HCT116 (cell line): ENCODE data around the gene MRPS5. TPM values are rescaled to one million over a fixed set of nuclear protein-coding genes. Genes with fewer than 3 reads are reported as not detected.

ENCODE experiments used
- ATAC-seq: fragments of 200-7000 bp; cut with Tn5 transposase; 2 replicates; pipeline ENCODE4 v1.9.1; 2020; ENCODE audit warnings: mild to moderate bottlenecking, moderate library complexity
- BruUV-seq: library from RNA; stranded (reverse); fragments of 400-500 nt; replicated peaks from 2 replicates; lab custom pipeline; 2021; lab: Mats Ljungman, UMichigan
- CTCF ChIA-PET: fragments of 300-600 bp; sonication (Branson Sonifier 250); formaldehyde crosslinking; loops from one replicate; lab custom pipeline; 2021; ENCODE audit warnings: antibody characterized with exemption; lab: Charles Lee
- POLR2A ChIA-PET: fragments of 300-600, 350-600 bp; sonication (Branson Sonifier 250); formaldehyde crosslinking; loops from one replicate; lab custom pipeline; 2021; ENCODE audit warnings: antibody characterized with exemption; lab: Charles Lee
- RAD21 ChIA-PET, 2 experiments: fragments of 300-600 bp; sonication (Branson Sonifier 250); formaldehyde crosslinking; loops; one replicate each; lab custom pipeline; 2023; ENCODE audit warnings: low total read pairs in 2 of 2; ENCODE audit not compliant: uncharacterized antibody in 2 of 2, unreplicated experiment in 2 of 2, low non-redundant PET in 1 of 2; lab: Charles Lee
- DNase-seq: peaks from one replicate; pipeline ENCODE4 v3.0.0-alpha.2; 2010; ENCODE audit warnings: low read depth, low spot score
- H2AFZ ChIP-seq: fragments of 200-600 bp; shearing (Covaris generic), sonication (generic); 2 replicates; pipeline ENCODE4 v1.6.1; 2017; ENCODE audit warnings: low read depth, mixed run types, mixed read lengths, antibody characterized with exemption, low read length; ENCODE audit not compliant: poor library complexity, severe bottlenecking
- H3K27ac ChIP-seq: 2 replicates; pipeline ENCODE4 v1.5.1; 2012; ENCODE audit warnings: low read depth, low read length
- H3K27me3 ChIP-seq: fragments of 200-600 bp; sonication (generic); 2 replicates; pipeline ENCODE4 v1.6.1; 2016; ENCODE audit warnings: mixed run types, low read length, mixed read lengths; ENCODE audit not compliant: insufficient read depth
- H3K36me3 ChIP-seq, 2 experiments: fragments of 200-500 bp in 1 of 2; fragments of 200-600 bp in 1 of 2; sonication (Bioruptor generic) in 1 of 2; sonication (generic) in 1 of 2; 2 replicates each; pipeline versions ENCODE4 v1.5.1 to v1.6.1; 2014 to 2016; ENCODE audit warnings: low read length in 2 of 2, inconsistent platforms in 1 of 2, mixed read lengths in 1 of 2, mixed run types in 1 of 2; ENCODE audit not compliant: insufficient read depth in 2 of 2, control insufficient read depth in 1 of 2
- H3K4me1 ChIP-seq, 2 experiments: fragments of 200-600 bp in 1 of 2; sonication (generic) in 1 of 2; 2 replicates each; pipeline versions ENCODE4 v1.5.1 to v1.6.1; 2012 to 2017; ENCODE audit warnings: low read length in 2 of 2, inconsistent platforms in 1 of 2, mild to moderate bottlenecking in 1 of 2, mixed read lengths in 1 of 2, mixed run types in 1 of 2, moderate library complexity in 1 of 2; ENCODE audit not compliant: insufficient read depth in 2 of 2, control insufficient read depth in 1 of 2
- H3K4me2 ChIP-seq: fragments of 200-600 bp; sonication (generic); 2 replicates; pipeline ENCODE4 v1.6.1; 2017; ENCODE audit warnings: mixed run types, low read length, mixed read lengths
- H3K4me3 ChIP-seq, 2 experiments: fragments of 200-600 bp in 1 of 2; sonication (generic) in 1 of 2; replicated peaks in 1 of 2; 2 replicates each; pipeline ENCODE4 v1.5.1; 2011 to 2016; ENCODE audit warnings: low read length in 2 of 2, control low read depth in 1 of 2, low read depth in 1 of 2, mild to moderate bottlenecking in 1 of 2, mixed read lengths in 1 of 2, mixed run types in 1 of 2
- H3K79me2 ChIP-seq: fragments of 200-600 bp; sonication (generic); 2 replicates; pipeline ENCODE4 v1.6.1; 2017; ENCODE audit warnings: mild to moderate bottlenecking, mixed run types, low read length, moderate library complexity, mixed read lengths; ENCODE audit not compliant: insufficient read depth
- H3K9ac ChIP-seq: fragments of 200-600 bp; sonication (generic); 2 replicates; pipeline ENCODE4 v1.6.1; 2016; ENCODE audit warnings: low read length, mixed read lengths
- H3K9me2 ChIP-seq: fragments of 200-600 bp; sonication (generic), shearing (Covaris generic); 2 replicates; pipeline ENCODE4 v1.6.1; 2017; ENCODE audit warnings: mixed run types, mild to moderate bottlenecking, moderate library complexity; ENCODE audit not compliant: insufficient read depth
- H3K9me3 ChIP-seq, 2 experiments: fragments of 200-500 bp in 1 of 2; fragments of 200-600 bp in 1 of 2; sonication (Bioruptor generic) in 1 of 2; sonication (generic) in 1 of 2; 2 replicates each; pipeline ENCODE4 v1.6.1; 2014 to 2017; ENCODE audit warnings: low read length in 2 of 2, mixed read lengths in 2 of 2, inconsistent platforms in 1 of 2, low read depth in 1 of 2, mild to moderate bottlenecking in 1 of 2, mixed run types in 1 of 2, moderate library complexity in 1 of 2; ENCODE audit not compliant: control insufficient read depth in 1 of 2, insufficient read depth in 1 of 2
- H4K20me1 ChIP-seq: fragments of 200-600 bp; sonication (generic), shearing (Covaris generic); 2 replicates; pipeline ENCODE4 v1.6.1; 2017; ENCODE audit warnings: mixed run types, mild to moderate bottlenecking, moderate library complexity; ENCODE audit not compliant: insufficient read depth
- ATF3 ChIP-seq: IDR thresholded peaks from 2 replicates; pipeline ENCODE4 v1.6.1; 2012
- CBX3 ChIP-seq: IDR thresholded peaks from 2 replicates; pipeline ENCODE4 v1.6.1; 2012; ENCODE audit warnings: low read depth
- CEBPB ChIP-seq: IDR thresholded peaks from 2 replicates; pipeline ENCODE4 v1.6.1; 2012; ENCODE audit warnings: low read depth
- EGR1 ChIP-seq: IDR thresholded peaks from 2 replicates; pipeline ENCODE4 v1.6.1; 2012; ENCODE audit warnings: low read depth
- ELF1 ChIP-seq: IDR thresholded peaks from 2 replicates; pipeline ENCODE4 v1.6.1; 2012; ENCODE audit warnings: low read depth, borderline replicate concordance
- EZH2 ChIP-seq: fragments of 200-600 bp; sonication (generic); IDR thresholded peaks from 2 replicates; pipeline ENCODE4 v1.6.1; 2017; ENCODE audit warnings: antibody characterized with exemption, mixed run types
- FOSL1 ChIP-seq: IDR thresholded peaks from 2 replicates; pipeline ENCODE4 v1.6.1; 2012; ENCODE audit warnings: low read depth
- JUND ChIP-seq: IDR thresholded peaks from 2 replicates; pipeline ENCODE4 v1.6.1; 2012
- POLR2A ChIP-seq: IDR thresholded peaks from 2 replicates; pipeline ENCODE4 v1.7.0; 2011; ENCODE audit warnings: borderline replicate concordance; ENCODE audit not compliant: insufficient read depth, insufficient read length; ENCODE audit errors: extremely low read depth
- POLR2AphosphoS5 ChIP-seq: IDR thresholded peaks from 2 replicates; pipeline ENCODE4 v1.6.1; 2011; ENCODE audit warnings: mild to moderate bottlenecking, low read depth, low read length, moderate library complexity
- RAD21 ChIP-seq: IDR thresholded peaks from 2 replicates; pipeline ENCODE4 v1.6.1; 2012; ENCODE audit warnings: low read depth, mild to moderate bottlenecking
- REST ChIP-seq: IDR thresholded peaks from 2 replicates; pipeline ENCODE4 v1.6.1; 2012; ENCODE audit warnings: low read depth
- SIN3A ChIP-seq: IDR thresholded peaks from 2 replicates; pipeline ENCODE4 v1.6.1; 2012; ENCODE audit warnings: low read depth
- SP1 ChIP-seq: IDR thresholded peaks from 2 replicates; pipeline ENCODE4 v1.6.1; 2012; ENCODE audit warnings: low read depth
- SRF ChIP-seq: IDR thresholded peaks from 2 replicates; pipeline ENCODE4 v1.6.1; 2012; ENCODE audit warnings: low read depth
- TCF7L2 ChIP-seq: IDR thresholded peaks from 2 replicates; pipeline ENCODE4 v1.7.0; 2011; ENCODE audit warnings: borderline replicate concordance, inconsistent platforms; ENCODE audit not compliant: insufficient read depth, insufficient read length; ENCODE audit errors: extremely low read depth
- YY1 ChIP-seq: IDR thresholded peaks from 2 replicates; pipeline ENCODE4 v1.6.1; 2011; ENCODE audit warnings: low read length, low read depth, moderate library complexity, mild to moderate bottlenecking; ENCODE audit not compliant: insufficient replicate concordance; ENCODE audit errors: extremely low read depth
- ZFX ChIP-seq: fragments of 450-650 bp; IDR thresholded peaks from 2 replicates; pipeline ENCODE4 v1.6.1; 2017
- ZNF274 ChIP-seq: fragments of 200-500 bp; sonication (Bioruptor generic); IDR thresholded peaks from 2 replicates; pipeline ENCODE4 v1.6.1; 2014; ENCODE audit warnings: mild to moderate bottlenecking, low read depth, low read length, inconsistent platforms
- intact Hi-C: fragments of 100-400 bp; cut with micrococcal nuclease; formaldehyde crosslinking; loops from 2 replicates; pipeline ENCODE4 v1.10.0; 2022
- total RNA-seq: library from RNA; stranded (reverse); gene quantifications from one replicate; pipeline ENCODE4 v1.2.1, GENCODE V29; 2021; ENCODE audit not compliant: unreplicated experiment

Gene MRPS5
- total RNA-seq, 1 experiment from 2014 or later = 70.6 TPM

GRCh38 chr2:95059656-95060370 lies 61.8 kb downstream of the MRPS5 start:
- Histone ChIP-seq H3K4me3 (no peak overlapping the region), H3K27ac (no peak overlapping the region), H3K4me2 (no peak overlapping the region), H3K36me3 (no peaks in the 10 kb centered on the region), H3K27me3 (0 out of 2 replicates have a peak, but pooled peaks cover 3% of the 10 kb centered on the region), H3K9me3 (no peaks in the 10 kb centered on the region), H4K20me1 (no peaks in the 10 kb centered on the region), H2AFZ (no peak overlapping the region), H3K4me1 (no peaks in the 10 kb centered on the region), H3K9me2 (no peaks in the 10 kb centered on the region), H3K79me2 (no peaks in the 10 kb centered on the region)
- ATAC-seq (no peak), DNase-seq (no peak)
- ChIA-PET RAD21 (no interaction called here), CTCF (no interaction called here), POLR2A (no interaction called here)
- intact Hi-C loops = no loop called here
- BruUV-seq = no TSS peak
- no peak for TF ChIP-seq POLR2A
- TF ChIP-seq EGR1 = no peak
- no peak for TF ChIP-seq RAD21
- no peak for TF ChIP-seq FOSL1
- TF ChIP-seq TCF7L2 = no peak
- TF ChIP-seq SRF = no peak
- no peak for TF ChIP-seq ZNF274
- TF ChIP-seq JUND = no peak
- TF ChIP-seq SIN3A = no peak
- no peak for TF ChIP-seq ATF3
- no peak for TF ChIP-seq SP1
- TF ChIP-seq EZH2 = no peak
- TF ChIP-seq REST = no peak
- no peak for TF ChIP-seq CBX3
- TF ChIP-seq ELF1 = no peak
- no peak for TF ChIP-seq POLR2AphosphoS5
- no peak for TF ChIP-seq CEBPB
- TF ChIP-seq ZFX = no peak
- TF ChIP-seq YY1 = no peak
- TF ChIP-seq, all 23 proteins: peak for 0
- no peak overlapping the region for H3K9ac ChIP-seq
